SK-N-SH treated with all-trans-retinoic acid at 6 μM for 48 hours (cell line): ENCODE results near the gene TNIK.

Source experiments
- ESRRG ChIP-seq: fragments of 250-450 bp; sonication (Bioruptor Pico); IDR thresholded peaks from 2 replicates; pipeline ENCODE4 v1.6.1; 2021; ENCODE audit warnings: mild to moderate bottlenecking
- RARB ChIP-seq: fragments of 250-450 bp; sonication (Bioruptor Pico); IDR thresholded peaks from 2 replicates; pipeline ENCODE4 v1.8.0; 2021; ENCODE audit warnings: mild to moderate bottlenecking, moderate library complexity
- SNAI2 ChIP-seq: fragments of 250-450 bp; sonication (Bioruptor Pico); IDR thresholded peaks from 2 replicates; pipeline ENCODE4 v1.5.0; 2020; ENCODE audit warnings: mild to moderate bottlenecking, moderate library complexity
- ZC3H10 ChIP-seq: fragments of 250-450 bp; sonication (Bioruptor Pico); IDR thresholded peaks from 2 replicates; pipeline ENCODE4 v1.5.1; 2021; ENCODE audit warnings: mild to moderate bottlenecking, moderate library complexity
- ZFP3 ChIP-seq: fragments of 250-450 bp; sonication (Bioruptor Pico); IDR thresholded peaks from 2 replicates; pipeline ENCODE4 v1.5.0; 2020; ENCODE audit warnings: mild to moderate bottlenecking, moderate library complexity
- TF ChIP-seq, protein P1 (sequence below): fragments of 250-450 bp; sonication (Bioruptor Pico); IDR thresholded peaks from 2 replicates; pipeline ENCODE4 v1.5.1; 2020; ENCODE audit warnings: low read depth, mild to moderate bottlenecking, moderate library complexity
- TF ChIP-seq, protein P2 (sequence below): fragments of 250-450 bp; sonication (Bioruptor Pico); IDR thresholded peaks from 2 replicates; pipeline ENCODE4 v1.8.0; 2020; ENCODE audit warnings: mild to moderate bottlenecking, moderate library complexity, borderline replicate concordance

DNA sequence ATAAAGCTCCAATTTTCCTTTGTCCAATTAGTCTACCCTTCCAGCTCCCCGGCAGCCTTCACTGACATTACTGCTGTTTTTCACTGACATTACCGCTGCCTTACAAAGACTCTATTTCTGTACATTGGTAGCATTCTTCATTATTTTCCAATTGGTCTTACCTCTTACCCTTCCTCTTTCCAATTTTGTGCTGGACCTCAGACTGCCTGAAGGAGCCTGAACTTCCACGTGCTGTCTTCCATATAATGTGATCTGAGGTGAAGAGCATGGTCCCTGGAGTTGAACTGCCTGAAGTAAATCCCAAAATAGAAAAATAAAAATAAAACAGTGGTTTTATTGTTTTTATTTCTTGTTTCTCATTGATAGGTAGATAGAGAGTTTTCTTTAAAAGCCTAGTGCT lies 9.2 kb upstream of the TNIK start:
- no peak for TF ChIP-seq ESRRG (CRISPR knock-in tag)
- no peak for TF ChIP-seq ZFP3 (CRISPR knock-in tag)
- TF ChIP-seq, protein P1, sequence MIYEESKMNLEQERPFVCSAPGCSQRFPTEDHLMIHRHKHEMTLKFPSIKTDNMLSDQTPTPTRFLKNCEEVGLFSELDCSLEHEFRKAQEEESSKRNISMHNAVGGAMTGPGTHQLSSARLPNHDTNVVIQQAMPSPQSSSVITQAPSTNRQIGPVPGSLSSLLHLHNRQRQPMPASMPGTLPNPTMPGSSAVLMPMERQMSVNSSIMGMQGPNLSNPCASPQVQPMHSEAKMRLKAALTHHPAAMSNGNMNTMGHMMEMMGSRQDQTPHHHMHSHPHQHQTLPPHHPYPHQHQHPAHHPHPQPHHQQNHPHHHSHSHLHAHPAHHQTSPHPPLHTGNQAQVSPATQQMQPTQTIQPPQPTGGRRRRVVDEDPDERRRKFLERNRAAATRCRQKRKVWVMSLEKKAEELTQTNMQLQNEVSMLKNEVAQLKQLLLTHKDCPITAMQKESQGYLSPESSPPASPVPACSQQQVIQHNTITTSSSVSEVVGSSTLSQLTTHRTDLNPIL (CRISPR knock-in tag), result no peak
- TF ChIP-seq SNAI2 (CRISPR knock-in tag), result no peak
- no peak for TF ChIP-seq RARB (CRISPR knock-in tag)
- no peak for TF ChIP-seq ZC3H10 (CRISPR knock-in tag)
- TF ChIP-seq, protein P2, sequence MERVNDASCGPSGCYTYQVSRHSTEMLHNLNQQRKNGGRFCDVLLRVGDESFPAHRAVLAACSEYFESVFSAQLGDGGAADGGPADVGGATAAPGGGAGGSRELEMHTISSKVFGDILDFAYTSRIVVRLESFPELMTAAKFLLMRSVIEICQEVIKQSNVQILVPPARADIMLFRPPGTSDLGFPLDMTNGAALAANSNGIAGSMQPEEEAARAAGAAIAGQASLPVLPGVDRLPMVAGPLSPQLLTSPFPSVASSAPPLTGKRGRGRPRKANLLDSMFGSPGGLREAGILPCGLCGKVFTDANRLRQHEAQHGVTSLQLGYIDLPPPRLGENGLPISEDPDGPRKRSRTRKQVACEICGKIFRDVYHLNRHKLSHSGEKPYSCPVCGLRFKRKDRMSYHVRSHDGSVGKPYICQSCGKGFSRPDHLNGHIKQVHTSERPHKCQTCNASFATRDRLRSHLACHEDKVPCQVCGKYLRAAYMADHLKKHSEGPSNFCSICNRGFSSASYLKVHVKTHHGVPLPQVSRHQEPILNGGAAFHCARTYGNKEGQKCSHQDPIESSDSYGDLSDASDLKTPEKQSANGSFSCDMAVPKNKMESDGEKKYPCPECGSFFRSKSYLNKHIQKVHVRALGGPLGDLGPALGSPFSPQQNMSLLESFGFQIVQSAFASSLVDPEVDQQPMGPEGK (CRISPR knock-in tag), result no peak
